Bronchial epithelial cell (primary cell): Measurements from ENCODE around the gene CCDC85A. TPM values are rescaled to one million over a fixed set of nuclear protein-coding genes. Genes with fewer than 3 reads are reported as not detected.
"Not testable (repeated sequence)": the region's sequence is repeated elsewhere in the genome, so short reads cannot be mapped to it uniquely, and the experiment has no call there.

Experiments
- DNase-seq: peaks from one replicate; pipeline ENCODE4 v3.0.0-alpha.2; 2010; ENCODE audit warnings: low read depth
- FAIRE-seq: peaks from 2 replicates; lab custom pipeline; 2011; peaks lifted over from hg19 to GRCh38; lab: Jason Lieb, UNC
- H3K27me3 ChIP-seq: 2 replicates; pipeline ENCODE4 v1.5.1; 2011; ENCODE audit warnings: low read length; ENCODE audit not compliant: control insufficient read depth, insufficient read depth
- H3K36me3 ChIP-seq: 2 replicates; pipeline ENCODE4 v1.5.1; 2011; ENCODE audit warnings: low read length; ENCODE audit not compliant: control insufficient read depth, insufficient read depth
- H3K4me3 ChIP-seq: 2 replicates; pipeline ENCODE4 v1.5.1; 2011; ENCODE audit warnings: mild to moderate bottlenecking, low read depth, low read length, control low read depth
- CTCF ChIP-seq: IDR thresholded peaks from 2 replicates; pipeline ENCODE4 v1.5.1; 2011; ENCODE audit warnings: mild to moderate bottlenecking, moderate library complexity, low read length, control low read depth, inconsistent platforms; ENCODE audit not compliant: insufficient read depth, severe bottlenecking
- total RNA-seq: library from RNA; depleted of rRNA; stranded (reverse); fragments of >200 nt; gene quantifications from 2 replicates; pipeline ENCODE4 v1.2.1, GENCODE V29; 2014

The CCDC85A gene
- 0.13 TPM in 1 of 2 replicates, not detected in the other for total RNA-seq

GRCh38 chr2:56183643-56184499 lies at the start of gene CCDC85A:
CCDC85A (plus strand) TSS chr2:56183990; CDS start chr2:56184625, 635 bp downstream.
- TF ChIP-seq CTCF = peak; percentile 97
- no peak for FAIRE-seq
- no peaks in the 10 kb centered on the region for H3K36me3 ChIP-seq
- H3K4me3 ChIP-seq = peak within 1 kb of the TSS; percentile 33
- peak; percentile 55 for DNase-seq
- peaks cover 3% of the 10 kb centered on the region for H3K27me3 ChIP-seq

GRCh38 chr2:56134861-56135260 lies 48.9 kb upstream of the CCDC85A start:
- Histone ChIP-seq H3K27me3 (no peaks in the 10 kb centered on the region), H3K36me3 (no peaks in the 10 kb centered on the region), H3K4me3 (no peak overlapping the region)
- FAIRE-seq (no peak), DNase-seq (no peak)
- TF ChIP-seq CTCF = no peak

- H3K27me3 ChIP-seq, DNase-seq, H3K36me3 ChIP-seq, FAIRE-seq, H3K4me3 ChIP-seq: not testable (repeated sequence)
These were observed 41.2 kb upstream of the CCDC85A start for GRCh38 chr2:56142497-56143061.

GRCh38 chr2:56147907-56148306 lies 35.9 kb upstream of the CCDC85A start:
- FAIRE-seq = no peak
- no peaks in the 10 kb centered on the region for H3K36me3 ChIP-seq
- no peak overlapping the region for H3K4me3 ChIP-seq
- no peaks in the 10 kb centered on the region for H3K27me3 ChIP-seq
- no peak for TF ChIP-seq CTCF
- DNase-seq = no peak

GRCh38 chr2:56148825-56149224 lies 35.0 kb upstream of the CCDC85A start:
- Histone ChIP-seq H3K27me3 (no peaks in the 10 kb centered on the region), H3K36me3 (no peaks in the 10 kb centered on the region), H3K4me3 (no peak overlapping the region)
- DNase-seq (no peak), FAIRE-seq (no peak)
- TF ChIP-seq CTCF = no peak

- FAIRE-seq (peak; percentile 43), DNase-seq (no peak)
- no peaks in the 10 kb centered on the region for H3K36me3 ChIP-seq
These were observed 31.9 kb upstream of the CCDC85A start for GRCh38 chr2:56151841-56152240.

More at GRCh38 chr2:56151841-56152240, 31.9 kb upstream of the CCDC85A start:
- H3K4me3 ChIP-seq = no peak overlapping the region
- H3K27me3 ChIP-seq = no peaks in the 10 kb centered on the region
- no peak for TF ChIP-seq CTCF
